HUES48 (cell line): Measurements from ENCODE around the gene LMAN2L.

ENCODE experiments used
- H3K27ac ChIP-seq: one replicate; pipeline ENCODE4 v1.7.0; 2013; ENCODE audit warnings: low read depth, low read length, inconsistent platforms
- H3K27me3 ChIP-seq: 2 replicates; pipeline ENCODE4 v1.6.1; 2013; ENCODE audit warnings: mild to moderate bottlenecking, low read length; ENCODE audit not compliant: control insufficient read depth, insufficient read depth
- H3K36me3 ChIP-seq: 2 replicates; pipeline ENCODE4 v1.6.1; 2013; ENCODE audit warnings: low read length; ENCODE audit not compliant: control insufficient read depth, insufficient read depth
- H3K4me1 ChIP-seq: 2 replicates; pipeline ENCODE4 v1.6.1; 2013; ENCODE audit warnings: mild to moderate bottlenecking, low read length; ENCODE audit not compliant: control insufficient read depth, insufficient read depth
- H3K4me3 ChIP-seq: 2 replicates; pipeline ENCODE4 v1.5.1; 2013; ENCODE audit warnings: mild to moderate bottlenecking, low read depth, low read length
- H3K9ac ChIP-seq: 2 replicates; pipeline ENCODE4 v1.6.1; 2013; ENCODE audit warnings: mild to moderate bottlenecking, low read depth, low read length, moderate library complexity
- H3K9me3 ChIP-seq: 2 replicates; pipeline ENCODE4 v1.6.1; 2013; ENCODE audit warnings: low read length; ENCODE audit not compliant: control insufficient read depth, insufficient read depth

The LMAN2L gene

DNA sequence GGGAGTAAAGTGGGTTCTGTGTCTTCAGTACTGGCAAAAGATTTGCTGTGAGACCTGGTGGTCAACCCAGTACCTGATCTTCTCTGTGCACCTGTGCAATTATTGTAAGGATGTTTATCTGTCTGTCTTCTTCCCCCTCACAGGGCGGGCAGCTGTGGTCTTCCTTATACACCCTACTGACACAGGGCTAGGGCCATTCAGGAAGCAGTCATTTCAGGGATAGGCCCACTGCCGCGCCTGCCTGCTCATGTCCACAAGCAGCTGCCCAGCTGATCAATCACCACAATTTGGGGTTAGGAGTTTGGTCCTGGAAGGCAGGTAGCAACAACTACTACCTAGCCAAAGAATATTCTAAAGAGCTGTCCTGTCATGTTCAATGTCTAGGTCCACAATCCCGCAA is 19.7 kb upstream of the LMAN2L start:
- H3K4me3 ChIP-seq, result no peak overlapping the region
- no peak overlapping the region for H3K9ac ChIP-seq
- H3K9me3 ChIP-seq, result no peaks in the 10 kb centered on the region
- H3K27me3 ChIP-seq, result 0 out of 2 replicates have a peak, but pooled peaks cover 5% of the 10 kb centered on the region
- H3K36me3 ChIP-seq, result no peaks in the 10 kb centered on the region
- peaks cover 35% of the 10 kb centered on the region for H3K4me1 ChIP-seq
- no peak overlapping the region for H3K27ac ChIP-seq

DNA sequence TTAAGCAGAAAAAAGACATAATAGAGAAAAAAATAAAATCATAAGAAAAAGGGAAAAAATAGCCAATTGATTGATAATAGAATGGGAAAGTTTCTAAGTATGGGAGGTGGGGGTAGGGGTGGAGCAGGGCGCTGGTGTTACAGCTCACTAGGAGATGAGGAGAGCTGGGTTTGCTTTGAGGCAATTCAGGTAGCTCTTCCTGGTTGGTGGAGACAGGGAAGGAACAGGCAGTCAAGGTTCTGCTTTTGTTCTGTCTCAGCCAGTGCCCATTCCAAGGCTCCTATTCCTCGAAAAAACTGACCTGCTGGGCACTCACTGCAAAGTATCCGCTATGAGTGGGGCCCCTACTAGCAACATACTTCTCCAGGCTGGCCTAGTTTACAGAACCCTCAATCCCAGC is 19.1 kb upstream of the LMAN2L start:
- H3K27me3 ChIP-seq, result 0 out of 2 replicates have a peak, but pooled peaks cover 5% of the 10 kb centered on the region
- H3K9me3 ChIP-seq, result no peaks in the 10 kb centered on the region
- H3K36me3 ChIP-seq, result no peaks in the 10 kb centered on the region
- H3K4me1 ChIP-seq, result peaks cover 29% of the 10 kb centered on the region
- H3K27ac ChIP-seq, result no peak overlapping the region
- no peak overlapping the region for H3K4me3 ChIP-seq
- no peak overlapping the region for H3K9ac ChIP-seq

DNA sequence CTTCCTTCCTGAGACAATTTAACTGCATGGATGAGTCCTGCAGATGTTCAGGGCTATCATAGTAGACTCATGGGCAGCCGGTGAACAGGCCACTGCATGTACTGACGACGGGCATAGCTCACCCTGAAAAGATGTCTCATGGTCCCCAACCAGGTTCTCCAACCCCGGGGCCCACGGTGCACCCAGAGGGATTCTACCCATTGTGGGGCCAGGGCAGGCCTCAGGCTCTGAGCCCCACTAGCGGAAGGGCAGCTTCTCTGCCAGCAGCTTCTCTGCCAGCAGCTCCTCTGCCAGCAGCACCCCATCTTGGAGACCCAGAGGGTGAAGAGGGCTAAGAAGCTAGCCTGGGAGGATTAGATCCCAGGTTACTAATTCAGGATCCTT is 17.6 kb upstream of the LMAN2L start:
- H3K27me3 ChIP-seq, result 0 out of 2 replicates have a peak, but pooled peaks cover 5% of the 10 kb centered on the region
- no peaks in the 10 kb centered on the region for H3K9me3 ChIP-seq
- peaks cover 15% of the 10 kb centered on the region for H3K4me1 ChIP-seq
- H3K27ac ChIP-seq, result no peak overlapping the region
- H3K36me3 ChIP-seq, result no peaks in the 10 kb centered on the region
- H3K9ac ChIP-seq, result no peak overlapping the region
- H3K4me3 ChIP-seq, result no peak overlapping the region

DNA sequence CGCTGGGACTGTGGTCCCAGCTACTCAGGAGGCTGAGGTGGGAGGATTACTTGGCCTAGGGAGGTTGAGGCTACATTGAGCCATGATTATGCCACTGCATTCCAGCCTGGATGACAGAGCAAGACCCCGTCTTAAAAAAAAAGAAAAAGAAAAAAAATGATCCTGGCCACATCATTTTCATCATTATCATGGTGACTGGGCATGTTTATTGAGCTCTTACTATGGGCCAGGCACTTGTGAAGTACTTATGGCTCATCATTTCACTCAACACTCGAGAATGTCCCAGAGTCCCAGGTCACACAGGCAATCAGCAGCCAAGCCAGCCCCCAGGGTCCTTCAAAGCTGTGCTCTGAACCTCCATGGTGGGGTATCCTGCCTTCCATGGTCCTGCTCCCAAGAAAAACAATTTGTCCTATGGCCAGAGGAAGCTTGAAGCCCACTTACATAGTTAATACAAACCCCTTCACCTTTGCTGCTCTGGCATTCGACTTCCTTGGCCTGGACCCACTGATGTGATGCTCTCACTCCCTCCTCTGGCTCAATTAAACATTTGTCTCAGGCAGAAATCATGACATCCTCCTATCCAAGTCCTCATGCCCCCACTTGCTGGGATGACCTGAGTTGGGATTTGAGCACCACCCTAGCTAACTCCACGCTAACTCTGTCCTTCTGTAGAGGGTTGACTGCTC is 17.1 kb upstream of the LMAN2L start:
- Histone ChIP-seq H3K9me3 (no peaks in the 10 kb centered on the region), H3K9ac (no peak overlapping the region), H3K36me3 (no peaks in the 10 kb centered on the region), H3K27me3 (0 out of 2 replicates have a peak, but pooled peaks cover 5% of the 10 kb centered on the region), H3K4me1 (peaks cover 10% of the 10 kb centered on the region), H3K4me3 (no peak overlapping the region), H3K27ac (no peak overlapping the region)

DNA sequence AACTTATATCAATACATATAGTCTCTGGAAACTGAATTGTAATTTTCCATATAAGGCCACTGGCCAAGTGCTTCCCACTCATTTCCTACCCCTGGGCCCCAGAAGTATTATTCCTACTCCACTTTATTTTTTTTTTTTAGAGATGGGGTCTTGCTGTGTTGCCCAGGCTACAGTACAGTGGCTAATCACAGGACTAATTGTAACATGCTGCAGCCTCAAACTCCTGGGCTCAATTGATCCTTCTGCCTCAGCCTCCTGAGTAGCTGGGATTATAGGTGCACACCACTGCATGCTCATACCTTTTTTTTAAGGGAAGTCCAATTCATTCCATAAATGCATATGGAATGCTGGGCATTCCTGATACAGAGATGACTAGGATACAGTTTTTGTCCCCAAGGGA is 14.5 kb upstream of the LMAN2L start:
- H3K9me3 ChIP-seq, result no peaks in the 10 kb centered on the region
- H3K36me3 ChIP-seq, result no peaks in the 10 kb centered on the region
- no peak overlapping the region for H3K9ac ChIP-seq
- no peak overlapping the region for H3K4me3 ChIP-seq
- H3K27me3 ChIP-seq, result no peaks in the 10 kb centered on the region
- no peak overlapping the region for H3K27ac ChIP-seq
- H3K4me1 ChIP-seq, result no peaks in the 10 kb centered on the region

DNA sequence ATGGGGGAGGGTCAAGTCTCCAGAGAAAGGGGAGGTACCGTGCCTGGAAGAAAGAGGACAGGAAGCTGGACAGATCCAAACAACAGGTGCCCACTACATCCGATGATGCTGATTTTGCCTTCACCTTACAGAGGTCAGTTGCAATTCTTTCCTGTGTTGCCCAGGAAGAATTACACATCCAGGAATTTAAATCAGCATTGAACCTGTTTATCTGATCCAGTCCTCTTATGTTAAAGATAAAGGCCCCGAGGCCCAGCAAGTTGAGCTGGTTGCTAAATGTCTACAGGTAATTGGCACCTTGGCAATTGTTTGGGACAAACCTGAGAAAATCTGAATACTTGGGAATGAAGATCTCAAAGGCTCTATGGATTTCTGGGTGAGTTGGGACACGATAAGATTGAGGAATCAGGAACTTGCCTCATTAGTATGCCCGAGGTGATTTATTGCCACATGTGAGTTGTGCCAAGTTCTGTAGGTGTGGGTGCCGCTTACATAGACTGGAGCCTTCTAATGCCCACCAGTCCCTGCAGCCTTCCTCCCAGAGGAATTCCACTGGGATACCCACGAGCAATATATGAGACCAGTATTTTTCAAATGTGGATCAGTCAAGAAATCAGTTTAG is 13.9 kb upstream of the LMAN2L start:
- Histone ChIP-seq H3K4me1 (no peaks in the 10 kb centered on the region), H3K9ac (no peak overlapping the region), H3K27ac (no peak overlapping the region), H3K27me3 (no peaks in the 10 kb centered on the region), H3K9me3 (no peaks in the 10 kb centered on the region), H3K4me3 (no peak overlapping the region), H3K36me3 (no peaks in the 10 kb centered on the region)

DNA sequence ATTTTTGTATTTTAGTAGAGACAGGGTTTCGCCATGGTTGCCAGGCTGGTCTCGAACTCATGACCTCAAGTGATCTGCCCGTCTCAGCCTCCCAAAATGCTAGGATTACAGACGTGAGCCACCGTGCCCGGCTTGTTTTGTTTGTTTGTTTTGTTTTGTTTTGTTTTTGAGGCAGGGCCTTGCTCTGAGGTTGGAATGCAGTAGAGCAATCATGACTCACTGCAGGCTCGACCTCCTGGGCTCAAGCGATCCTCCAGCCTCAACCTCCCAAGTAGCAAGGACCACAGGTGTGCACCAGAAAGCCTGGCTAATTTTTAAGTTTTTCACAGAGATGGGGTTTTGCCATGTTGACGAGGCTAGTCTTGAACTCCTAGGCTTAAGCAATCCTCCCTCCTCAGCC is 11.9 kb upstream of the LMAN2L start:
- no peaks in the 10 kb centered on the region for H3K4me1 ChIP-seq

DNA sequence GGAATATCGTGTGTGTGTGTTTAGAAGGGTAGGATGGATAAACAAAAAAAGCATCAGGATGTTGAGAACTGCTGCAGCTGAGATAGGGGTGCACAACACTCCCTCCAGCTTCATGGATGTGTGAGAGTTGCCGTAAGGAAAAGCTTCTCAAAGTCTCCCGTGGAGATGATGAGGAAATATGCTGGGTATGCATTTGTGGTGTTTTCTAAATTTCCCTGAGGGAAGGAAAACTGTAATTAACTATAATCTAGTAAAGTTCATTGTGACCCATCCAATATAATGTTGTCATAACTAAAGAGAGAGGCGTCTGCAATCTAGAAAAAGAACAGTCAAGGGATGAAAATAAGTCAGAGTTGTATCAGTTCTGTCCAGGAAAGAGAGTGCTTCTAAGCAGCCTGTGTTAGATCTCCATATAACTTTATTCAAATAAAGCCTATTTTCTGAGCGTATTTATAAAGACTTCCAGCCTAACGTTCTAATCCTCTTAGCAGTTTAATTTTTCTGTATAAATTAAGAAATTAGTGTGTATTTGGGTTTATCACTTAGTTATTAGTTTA is 7.3 kb upstream of the LMAN2L start:
- Histone ChIP-seq H3K4me1 (no peaks in the 10 kb centered on the region), H3K27me3 (no peaks in the 10 kb centered on the region), H3K4me3 (no peak overlapping the region), H3K36me3 (no peaks in the 10 kb centered on the region), H3K9me3 (no peaks in the 10 kb centered on the region), H3K27ac (no peak overlapping the region), H3K9ac (no peak overlapping the region)

More for the DNA sequence above, 11.9 kb upstream of the LMAN2L start:
- no peak overlapping the region for H3K27ac ChIP-seq
- no peak overlapping the region for H3K4me3 ChIP-seq
- H3K9me3 ChIP-seq, result no peaks in the 10 kb centered on the region
- no peak overlapping the region for H3K9ac ChIP-seq
- H3K27me3 ChIP-seq, result no peaks in the 10 kb centered on the region
- no peaks in the 10 kb centered on the region for H3K36me3 ChIP-seq

DNA sequence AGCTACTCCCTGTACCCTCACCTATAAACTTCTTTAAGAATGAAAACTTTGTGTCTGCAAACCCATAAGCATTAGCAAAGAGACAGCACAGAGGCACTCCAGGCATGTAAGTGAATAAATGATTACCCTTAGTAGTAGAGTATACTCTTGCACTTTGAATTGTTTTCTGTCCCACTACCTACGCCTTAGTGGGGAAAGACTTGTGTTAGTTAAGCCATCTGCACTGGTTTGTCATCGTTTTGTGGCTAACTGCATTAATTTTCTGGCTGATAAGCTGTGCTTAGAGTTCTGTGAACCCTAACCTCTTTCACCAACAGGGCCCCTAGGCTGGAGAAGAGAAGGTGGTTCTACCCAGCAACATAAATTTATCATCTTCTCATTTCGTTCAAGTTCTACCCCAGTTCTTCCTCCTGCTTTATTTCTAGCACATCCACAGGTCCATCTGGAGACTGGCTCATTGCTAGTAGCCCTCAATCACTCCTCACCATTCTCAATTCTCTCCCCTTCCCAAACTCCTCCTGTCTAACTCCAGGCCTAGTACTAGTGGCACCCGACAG is 710 bp downstream of the LMAN2L start:
- peak overlapping the region; percentile 71 for H3K27ac ChIP-seq
- peak overlapping the region; percentile 50 for H3K9ac ChIP-seq
- peaks cover 38% of the 10 kb centered on the region for H3K36me3 ChIP-seq
- 0 out of 2 replicates have a peak, but pooled peaks cover 3% of the 10 kb centered on the region for H3K4me1 ChIP-seq
- H3K27me3 ChIP-seq, result no peaks in the 10 kb centered on the region
- no peaks in the 10 kb centered on the region for H3K9me3 ChIP-seq
- H3K4me3 ChIP-seq, result peak overlapping the region; percentile 91

DNA sequence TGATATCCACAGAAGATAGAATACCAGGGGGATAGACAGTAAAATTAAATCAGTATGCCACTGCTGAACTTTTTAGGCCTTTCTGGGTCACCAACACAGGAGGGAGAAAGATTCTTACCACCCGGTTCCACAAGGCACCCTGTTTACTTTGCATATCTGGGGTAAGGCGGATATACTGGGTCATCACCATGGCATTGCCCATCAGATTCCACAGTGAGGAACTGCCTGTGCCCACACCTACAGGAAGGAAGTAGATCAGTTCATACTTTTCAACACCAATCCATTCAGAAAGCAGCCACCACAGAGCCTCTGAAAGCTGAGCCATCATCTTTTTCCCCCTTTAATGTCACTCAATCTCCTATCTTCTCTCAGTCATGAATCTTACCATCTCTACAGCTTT is 2.0 kb downstream of the LMAN2L start:
- Histone ChIP-seq H3K27me3 (no peaks in the 10 kb centered on the region), H3K4me1 (0 out of 2 replicates have a peak, but pooled peaks cover 3% of the 10 kb centered on the region), H3K9ac (no peak overlapping the region), H3K27ac (no peak overlapping the region), H3K4me3 (no peak overlapping the region), H3K9me3 (no peaks in the 10 kb centered on the region), H3K36me3 (peaks cover 51% of the 10 kb centered on the region)

DNA sequence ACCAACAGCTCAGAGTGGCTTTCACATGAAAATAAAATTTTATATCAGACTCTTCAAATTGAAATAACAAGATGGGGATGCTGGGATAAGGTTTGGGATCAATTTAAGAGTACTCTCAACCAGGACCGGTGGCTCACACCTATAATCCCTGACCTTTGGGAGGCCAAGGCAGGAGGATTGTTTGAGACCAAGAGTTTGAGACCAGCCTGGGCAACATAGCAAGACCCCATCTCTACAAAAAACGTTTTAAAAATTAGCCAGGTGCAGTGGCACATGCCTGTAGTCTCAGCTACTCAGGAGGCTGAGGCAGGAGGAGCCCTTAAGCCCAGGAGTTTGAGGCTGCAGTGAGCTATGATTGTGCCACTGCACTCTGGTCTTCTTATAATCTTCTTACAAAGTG is 2.6 kb downstream of the LMAN2L start:
- H3K9ac ChIP-seq, result no peak overlapping the region
- no peak overlapping the region for H3K4me3 ChIP-seq
- H3K9me3 ChIP-seq, result no peaks in the 10 kb centered on the region
- H3K36me3 ChIP-seq, result peaks cover 56% of the 10 kb centered on the region
- H3K27ac ChIP-seq, result no peak overlapping the region
- H3K4me1 ChIP-seq, result 0 out of 2 replicates have a peak, but pooled peaks cover 3% of the 10 kb centered on the region
- no peaks in the 10 kb centered on the region for H3K27me3 ChIP-seq
